Endometrial microvascular endothelial cells (primary cell): ENCODE data around the gene RBMS1. TPM values are rescaled to one million over a fixed set of nuclear protein-coding genes. Genes with fewer than 3 reads are reported as not detected.

Source experiments
- in situ Hi-C: cut with HindIII; loops from 2 replicates; pipeline ENCODE4 v1.10.0; 2017; ENCODE audit warnings: low sequenced_read_pairs, low pct_unique_long_range_greater_than_20kb; ENCODE audit errors: inconsistent ontology term
- total RNA-seq: library from RNA; depleted of rRNA; stranded (reverse); fragments of >200 nt; gene quantifications from one replicate; pipeline ENCODE4 v1.2.3, GENCODE V29; 2015; ENCODE audit errors: inconsistent ontology term

The RBMS1 gene
- total RNA-seq, 1 donor from 2014 or later = 61.1 TPM

DNA sequence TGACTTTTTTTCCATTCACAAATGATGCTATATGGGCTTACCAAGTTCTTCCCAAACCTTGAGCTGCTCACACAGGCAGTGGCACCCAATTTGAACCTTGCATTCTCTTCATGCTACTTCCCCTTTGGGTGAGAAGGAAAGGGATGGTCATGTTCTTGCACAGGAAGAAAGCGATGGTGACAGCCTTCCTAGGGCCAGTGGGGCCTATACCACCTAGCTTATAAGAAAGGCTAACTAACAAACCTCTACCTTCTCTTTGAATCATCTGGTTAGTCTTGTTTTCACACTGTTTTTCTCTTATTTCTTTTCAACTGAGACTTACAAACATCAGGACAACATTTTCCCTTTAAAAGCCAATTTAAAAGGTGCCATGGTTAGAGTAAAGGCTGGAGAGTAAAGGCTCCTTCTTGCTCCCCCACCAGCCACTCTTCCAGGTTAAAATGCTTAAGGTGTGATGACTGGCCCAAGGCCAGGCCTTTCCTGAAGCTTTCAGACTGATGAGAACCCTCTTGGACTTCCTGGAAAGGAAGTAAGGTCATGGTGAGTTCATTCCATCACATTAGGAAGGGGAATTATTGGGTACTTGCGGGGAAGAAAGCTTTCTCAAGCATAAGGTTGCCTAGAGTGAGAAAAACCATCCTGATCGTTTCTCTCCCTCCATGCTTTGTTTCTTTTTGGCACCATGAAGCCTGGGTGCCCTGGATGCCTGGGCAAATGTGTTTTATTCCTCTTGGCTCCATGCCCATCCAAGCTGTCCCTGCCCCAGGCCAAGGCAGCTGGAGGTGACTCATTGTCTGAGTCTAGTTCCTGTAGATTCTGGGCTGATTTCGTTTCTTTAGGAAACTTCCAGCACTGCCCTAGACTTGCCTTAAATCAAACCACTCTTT is 252.1 kb downstream of the RBMS1 start:
- in situ Hi-C loops = no loop called here

DNA sequence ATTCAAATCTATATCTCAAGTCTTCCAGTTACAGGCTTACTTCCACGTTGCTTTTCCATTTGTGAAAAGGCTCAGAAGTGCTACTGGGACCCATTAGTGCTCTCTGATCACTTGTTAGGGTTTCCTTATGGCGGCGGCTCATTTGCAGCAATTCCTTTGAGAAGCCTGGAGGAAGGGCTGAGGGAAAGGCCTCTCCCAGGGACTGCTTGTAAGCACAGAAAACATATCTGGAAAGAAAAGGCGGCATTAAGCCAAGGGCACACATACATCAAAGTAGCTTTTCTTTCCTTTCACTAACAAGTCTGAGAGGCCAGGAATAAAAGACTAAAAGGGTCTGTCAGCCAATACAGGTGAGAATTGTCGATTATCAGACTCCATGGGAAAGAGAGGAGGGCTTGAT is 254.2 kb downstream of the RBMS1 start:
- in situ Hi-C loops = no loop called here

DNA sequence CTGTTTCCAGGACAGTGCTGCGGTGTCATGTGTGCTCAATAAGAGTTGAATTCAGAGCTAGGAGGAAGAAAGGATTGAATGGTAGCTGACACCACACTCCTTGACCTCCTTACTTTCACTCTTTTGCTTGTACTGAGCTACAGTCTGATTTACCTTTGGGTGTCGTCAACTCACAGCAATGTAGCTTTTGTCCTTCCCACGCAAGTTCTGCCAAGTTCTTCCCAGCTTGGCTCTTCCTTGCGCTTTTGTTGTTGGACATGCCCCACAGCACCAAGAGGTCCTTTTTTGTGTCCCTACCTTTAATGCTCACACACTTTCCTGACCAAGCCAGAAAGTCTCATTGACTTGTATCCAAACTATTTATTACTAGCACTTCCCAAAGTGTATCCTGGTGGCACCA is 255.2 kb downstream of the RBMS1 start:
- in situ Hi-C loops = no loop called here

DNA sequence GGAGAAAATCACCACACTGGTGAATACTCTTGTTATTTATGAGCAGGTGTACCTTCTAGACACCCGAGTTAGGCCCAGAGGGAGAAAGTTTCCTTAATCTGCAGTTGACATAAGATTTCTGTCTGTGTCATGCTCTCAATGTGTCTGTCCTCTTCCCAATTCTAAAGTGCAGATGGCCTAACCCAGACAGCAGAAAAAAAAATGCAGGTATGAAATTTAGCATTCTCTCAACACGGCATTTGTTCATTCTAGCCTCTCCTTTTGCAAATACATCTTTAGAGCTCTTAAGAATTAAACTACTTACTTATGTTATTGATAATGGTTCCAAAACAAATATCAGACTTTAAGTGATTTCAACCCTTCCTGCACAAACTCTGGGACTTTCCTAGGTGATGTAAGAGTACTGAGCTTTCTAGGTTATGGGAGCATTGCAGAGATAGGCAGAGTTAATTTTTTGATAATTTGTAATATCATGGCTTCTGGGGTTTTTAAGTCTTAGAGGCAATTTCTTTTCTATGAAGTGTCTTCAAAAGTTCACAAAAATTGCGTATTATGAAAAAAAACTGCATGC is 260.6 kb downstream of the RBMS1 start:
- in situ Hi-C loops = no loop called here

DNA sequence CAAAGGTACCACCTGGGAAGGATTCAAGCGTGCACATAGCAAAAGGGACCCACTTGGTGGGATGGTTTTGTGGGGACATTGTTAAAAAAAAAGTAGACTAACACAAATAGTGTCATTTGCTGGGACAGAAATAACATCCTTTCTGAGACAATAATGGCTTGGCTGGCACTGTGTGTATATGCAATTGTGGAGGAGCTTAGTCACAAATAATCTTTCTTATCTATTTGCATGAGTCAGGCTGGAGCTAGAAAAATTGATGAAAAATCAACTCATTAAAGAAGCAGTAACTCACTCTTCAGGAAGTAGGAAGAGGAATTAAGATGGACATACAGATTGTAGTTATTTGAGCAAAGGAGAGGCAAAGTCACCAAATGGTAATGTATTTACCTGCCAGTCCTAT is 264.0 kb downstream of the RBMS1 start:
- in situ Hi-C loops = no loop called here

DNA sequence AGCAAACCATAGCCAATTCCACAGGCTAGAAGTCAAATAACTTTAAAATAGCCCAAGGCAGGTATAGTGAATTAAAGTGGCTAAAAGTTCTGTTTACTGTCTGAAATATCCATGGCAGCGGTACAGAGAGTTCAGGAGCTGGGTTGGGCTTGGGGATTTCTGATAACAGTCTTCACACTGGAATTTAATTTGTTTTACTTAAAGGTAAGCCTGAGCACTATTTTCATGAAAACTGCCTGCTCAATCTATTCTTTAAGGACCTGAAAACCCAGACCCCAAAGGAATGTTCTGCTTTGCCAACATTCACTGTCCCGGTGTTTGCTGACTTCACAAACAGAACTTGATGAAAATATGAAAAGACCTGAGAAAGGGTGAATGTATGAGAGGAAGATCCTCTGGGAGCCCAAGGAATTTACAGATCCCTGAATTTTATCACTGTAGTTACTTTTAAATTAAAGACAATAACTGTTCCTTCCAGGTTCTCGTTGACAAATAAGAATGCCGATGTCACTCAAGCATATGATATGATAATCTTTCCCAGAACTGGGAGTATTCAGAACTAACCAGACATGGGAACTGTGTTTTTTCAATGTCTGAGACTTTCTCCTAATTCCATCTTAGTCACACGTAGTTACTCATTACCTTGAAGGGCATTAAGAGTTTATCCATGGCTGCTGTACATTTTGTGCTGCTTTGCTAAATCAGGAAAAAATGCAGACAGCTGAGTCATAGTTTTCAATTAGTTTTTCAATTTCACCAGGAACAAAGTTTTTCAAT is 265.3 kb downstream of the RBMS1 start:
- in situ Hi-C loops = no loop called here

GRCh38 chr2:160227293-160227915 is 266.2 kb downstream of the RBMS1 start:
- in situ Hi-C loops = no loop called here

DNA sequence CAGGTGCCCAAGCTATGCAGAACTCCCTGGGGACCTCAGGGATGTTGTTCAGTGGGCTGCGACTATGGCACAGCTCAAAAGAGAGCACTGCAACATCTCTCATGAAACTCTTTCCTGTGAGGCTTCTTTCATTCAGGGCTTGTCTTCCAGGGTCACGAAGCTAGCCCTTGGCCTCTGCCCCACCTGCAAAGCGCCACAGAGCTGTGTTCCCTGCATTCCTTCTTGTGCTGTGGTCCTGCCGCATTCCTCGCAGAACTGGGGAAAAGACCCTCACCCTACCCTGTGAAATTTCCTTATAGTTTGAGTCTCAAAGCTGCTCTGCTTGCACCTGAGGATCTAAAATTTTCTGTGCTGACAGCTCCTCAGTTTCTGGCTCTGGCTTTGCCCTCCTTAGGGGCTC is 267.2 kb downstream of the RBMS1 start:
- in situ Hi-C loops = no loop called here

- in situ Hi-C loops = no loop called here
Observed at GRCh38 chr2:160225722-160226121, 267.9 kb downstream of the RBMS1 start.

DNA sequence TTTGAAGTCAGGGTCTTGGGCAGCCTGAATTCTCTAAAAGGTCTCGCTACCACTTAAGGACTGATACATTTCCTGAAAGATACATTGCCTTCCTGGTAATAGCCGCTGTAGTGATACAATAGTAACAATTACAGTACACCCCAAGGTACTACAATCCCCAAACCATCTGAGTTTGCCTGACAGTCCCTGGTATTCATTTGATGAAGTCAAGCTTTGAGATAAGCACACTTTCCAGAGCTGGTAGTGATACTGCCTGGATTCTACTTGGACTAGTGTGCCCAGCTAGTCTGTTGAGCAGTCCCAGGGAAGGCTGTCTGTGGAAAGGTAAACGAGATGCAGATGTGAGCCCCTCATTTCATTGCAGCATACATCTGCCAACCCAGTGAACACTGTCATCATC is 269.1 kb downstream of the RBMS1 start:
- in situ Hi-C loops = no loop called here

DNA sequence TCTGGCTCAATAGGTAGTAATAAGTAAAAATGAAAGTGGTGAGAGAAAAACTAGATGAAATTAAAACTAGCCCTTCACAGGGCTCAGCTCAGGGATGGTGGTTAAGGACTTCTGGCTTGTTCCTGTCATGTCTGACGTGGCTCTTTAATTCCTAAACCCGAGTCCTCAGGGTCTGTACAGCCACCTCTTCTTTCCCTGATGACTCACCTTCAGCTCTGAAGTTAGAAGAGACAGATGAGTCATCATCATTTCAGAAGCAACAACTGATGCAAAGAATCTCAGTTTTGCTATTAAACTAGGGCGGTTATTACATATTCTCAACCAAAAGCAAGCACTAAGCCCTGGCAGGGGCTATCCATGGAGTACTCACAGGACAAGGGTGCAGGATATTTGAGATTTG is 269.5 kb downstream of the RBMS1 start:
- in situ Hi-C loops = no loop called here

DNA sequence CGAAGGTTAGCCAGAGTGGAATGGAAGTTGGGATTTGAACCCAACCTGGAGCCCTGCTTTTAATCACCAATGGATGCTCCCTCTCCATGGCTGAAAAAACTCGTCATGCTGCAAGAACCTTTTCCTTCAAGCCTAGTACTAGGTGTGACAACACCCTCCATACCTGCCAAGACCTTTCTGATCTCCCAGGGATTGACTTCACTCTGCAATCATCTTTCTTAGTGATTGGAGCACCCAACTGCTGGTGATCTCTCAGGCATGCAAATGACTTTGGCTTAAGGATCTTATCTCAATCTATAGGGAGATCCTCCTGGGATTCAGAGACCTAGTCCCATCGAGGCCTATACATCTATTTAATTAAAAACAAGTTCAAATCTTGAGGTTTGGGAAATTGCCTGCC is 270.0 kb downstream of the RBMS1 start:
- in situ Hi-C loops = no loop called here

DNA sequence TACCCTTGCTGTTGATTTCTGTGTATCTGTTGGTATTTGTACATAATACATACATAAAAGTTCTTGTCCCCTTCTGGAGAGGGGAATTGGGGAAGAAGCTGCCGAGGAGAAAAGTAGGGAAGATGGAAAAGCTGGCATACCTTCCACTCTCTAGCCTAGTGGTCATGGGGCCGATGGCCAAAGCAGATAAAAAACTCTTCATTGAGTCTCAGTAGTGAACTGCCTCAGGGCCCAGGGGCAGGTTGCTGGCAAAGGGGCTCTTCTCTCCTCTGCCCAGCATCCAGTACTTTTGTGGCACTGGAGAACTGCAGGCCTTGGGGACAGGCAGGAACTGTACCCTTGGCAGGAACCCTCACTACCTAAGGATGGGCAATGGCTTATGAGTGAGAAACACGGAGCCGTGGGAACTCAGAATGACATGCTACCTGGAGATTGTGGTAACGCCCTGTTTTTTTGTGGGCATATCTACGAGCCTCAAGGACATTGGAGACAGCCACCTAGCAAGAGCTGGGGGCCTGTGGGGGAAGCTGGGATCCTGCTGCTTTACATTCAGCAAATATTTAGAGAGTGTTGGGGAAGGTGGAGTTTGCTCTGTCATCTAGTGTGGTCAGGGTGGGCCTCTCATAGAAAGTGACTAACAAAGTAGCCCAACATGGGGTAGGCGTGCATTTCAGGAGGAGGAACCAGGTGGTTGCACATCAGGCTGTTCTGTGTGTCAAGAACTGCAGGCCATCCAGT is 270.9 kb downstream of the RBMS1 start:
- in situ Hi-C loops = no loop called here
